Measurements from ENCODE around the gene RPL31.
"Not testable (repeated sequence)": the region's sequence is repeated elsewhere in the genome, so short reads cannot be mapped to it uniquely, and the experiment has no call there.

The RPL31 gene

DNA sequence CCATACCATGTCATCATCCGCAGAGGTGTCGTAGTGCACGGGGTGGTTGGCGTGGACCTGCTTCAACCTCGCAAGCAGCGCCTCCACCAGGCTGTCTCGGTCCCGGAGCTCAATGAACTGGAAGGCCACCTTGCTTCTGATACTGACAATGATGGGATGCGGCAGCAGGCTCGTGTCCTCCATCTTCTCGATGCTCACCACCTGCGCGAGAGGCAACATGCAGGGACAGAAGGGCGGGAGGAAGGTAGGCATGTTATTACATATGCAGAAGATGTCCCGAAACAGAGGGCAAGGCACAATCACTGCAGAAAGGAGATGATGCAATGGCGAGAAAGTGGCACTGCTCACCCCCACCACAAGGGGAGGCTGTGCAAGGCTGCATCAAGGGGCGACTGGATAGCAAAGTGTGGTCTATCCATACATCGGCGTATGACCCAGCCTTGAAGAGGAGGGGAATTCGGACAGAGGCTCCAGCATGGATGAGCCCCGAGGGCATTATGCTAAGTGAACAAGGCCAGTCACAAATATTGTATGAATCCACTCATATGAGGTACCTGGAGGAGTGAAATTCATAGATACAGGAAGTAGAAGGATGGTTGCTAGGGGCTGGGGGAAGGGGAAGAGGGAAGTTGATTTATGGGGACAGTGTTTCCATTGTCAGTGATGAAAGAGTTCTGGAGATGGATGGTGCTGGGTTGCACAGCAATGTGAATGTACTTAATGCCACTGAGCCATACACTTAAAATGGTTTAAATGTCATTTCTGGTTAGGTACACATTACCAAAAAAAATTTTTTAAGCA is 36.6 kb downstream of the RPL31 start:
- no peak overlapping the region for H3K4me3 ChIP-seq (ENCODE audit: low read length in 2 of 2)
- peaks cover 14 to 27% of the 10 kb centered on the region in 2 donors for H3K36me3 ChIP-seq (ENCODE audit: control insufficient read depth in 2 of 2, insufficient read depth in 2 of 2, low read length in 2 of 2)
- no peak overlapping the region for H3K27ac ChIP-seq (ENCODE audit: low read depth in 2 of 2, low read length in 2 of 2)
- no peak overlapping the region for H3K9ac ChIP-seq (ENCODE audit: low read depth in 1 of 2, low read length in 2 of 2)
- no peaks in the 10 kb centered on the region for H3K9me3 ChIP-seq (ENCODE audit: control insufficient read depth in 2 of 2, low read length in 2 of 2)
- no peaks in the 10 kb centered on the region for H3K4me1 ChIP-seq (ENCODE audit: control insufficient read depth in 2 of 2, insufficient read depth in 2 of 2, low read length in 2 of 2)
- no peaks in the 10 kb centered on the region for H3K27me3 ChIP-seq (ENCODE audit: control insufficient read depth in 2 of 2, insufficient read depth in 2 of 2, low read length in 2 of 2)

- H3K9ac ChIP-seq (ENCODE audit: low read depth in 1 of 2, low read length in 2 of 2) = no peak overlapping the region
- H3K27me3 ChIP-seq (ENCODE audit: control insufficient read depth in 2 of 2, insufficient read depth in 2 of 2, low read length in 2 of 2) = no peaks in the 10 kb centered on the region
- H3K9me3 ChIP-seq (ENCODE audit: control insufficient read depth in 2 of 2, low read length in 2 of 2) = no peaks in the 10 kb centered on the region
- H3K4me1 ChIP-seq (ENCODE audit: control insufficient read depth in 2 of 2, insufficient read depth in 2 of 2, low read length in 2 of 2) = no peaks in the 10 kb centered on the region
- no peak overlapping the region for H3K4me3 ChIP-seq (ENCODE audit: low read length in 2 of 2)
- no peak overlapping the region for H3K27ac ChIP-seq (ENCODE audit: low read depth in 2 of 2, low read length in 2 of 2)
- H3K36me3 ChIP-seq (ENCODE audit: control insufficient read depth in 2 of 2, insufficient read depth in 2 of 2, low read length in 2 of 2) = peaks cover 8 to 20% of the 10 kb centered on the region in 2 donors
Measured at GRCh38 chr2:101040072-101040471, 38.0 kb downstream of the RPL31 start.

GRCh38 chr2:101040761-101041160 is 38.7 kb downstream of the RPL31 start:
- Histone ChIP-seq H3K36me3 (ENCODE audit: control insufficient read depth in 2 of 2, insufficient read depth in 2 of 2, low read length in 2 of 2) (peaks cover 8 to 20% of the 10 kb centered on the region in 2 donors), H3K9ac (ENCODE audit: low read depth in 1 of 2, low read length in 2 of 2) (no peak overlapping the region), H3K4me1 (ENCODE audit: control insufficient read depth in 2 of 2, insufficient read depth in 2 of 2, low read length in 2 of 2) (no peaks in the 10 kb centered on the region), H3K27ac (ENCODE audit: low read depth in 2 of 2, low read length in 2 of 2) (no peak overlapping the region), H3K27me3 (ENCODE audit: control insufficient read depth in 2 of 2, insufficient read depth in 2 of 2, low read length in 2 of 2) (no peaks in the 10 kb centered on the region), H3K9me3 (ENCODE audit: control insufficient read depth in 2 of 2, low read length in 2 of 2) (no peaks in the 10 kb centered on the region), H3K4me3 (ENCODE audit: low read length in 2 of 2) (no peak overlapping the region)

DNA sequence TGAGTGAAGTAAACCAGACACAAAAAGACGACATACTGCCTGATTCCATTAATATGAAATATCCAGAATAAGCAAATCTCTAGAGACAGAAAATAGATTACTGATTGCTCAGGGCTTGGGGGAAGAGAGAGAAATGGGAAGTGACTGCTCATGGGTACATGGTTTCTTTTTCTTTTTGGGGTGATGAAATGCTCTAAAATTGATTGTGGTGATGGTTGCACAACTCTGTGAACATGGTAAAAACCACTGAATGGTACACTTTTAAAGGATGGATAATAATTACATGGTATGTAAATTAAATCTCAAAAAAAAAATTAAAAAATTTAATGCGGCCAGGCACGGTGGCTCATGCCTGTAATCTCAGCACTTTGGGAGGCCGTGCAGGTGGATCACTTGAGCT is 39.3 kb downstream of the RPL31 start:
- Histone ChIP-seq H3K9me3 (ENCODE audit: control insufficient read depth in 2 of 2, low read length in 2 of 2) (no peaks in the 10 kb centered on the region), H3K27ac (ENCODE audit: low read depth in 2 of 2, low read length in 2 of 2) (no peak overlapping the region), H3K36me3 (ENCODE audit: control insufficient read depth in 2 of 2, insufficient read depth in 2 of 2, low read length in 2 of 2) (peaks cover 8 to 20% of the 10 kb centered on the region in 2 donors), H3K4me3 (ENCODE audit: low read length in 2 of 2) (no peak overlapping the region), H3K27me3 (ENCODE audit: control insufficient read depth in 2 of 2, insufficient read depth in 2 of 2, low read length in 2 of 2) (no peaks in the 10 kb centered on the region), H3K9ac (ENCODE audit: low read depth in 1 of 2, low read length in 2 of 2) (no peak overlapping the region), H3K4me1 (ENCODE audit: control insufficient read depth in 2 of 2, insufficient read depth in 2 of 2, low read length in 2 of 2) (no peaks in the 10 kb centered on the region)

DNA sequence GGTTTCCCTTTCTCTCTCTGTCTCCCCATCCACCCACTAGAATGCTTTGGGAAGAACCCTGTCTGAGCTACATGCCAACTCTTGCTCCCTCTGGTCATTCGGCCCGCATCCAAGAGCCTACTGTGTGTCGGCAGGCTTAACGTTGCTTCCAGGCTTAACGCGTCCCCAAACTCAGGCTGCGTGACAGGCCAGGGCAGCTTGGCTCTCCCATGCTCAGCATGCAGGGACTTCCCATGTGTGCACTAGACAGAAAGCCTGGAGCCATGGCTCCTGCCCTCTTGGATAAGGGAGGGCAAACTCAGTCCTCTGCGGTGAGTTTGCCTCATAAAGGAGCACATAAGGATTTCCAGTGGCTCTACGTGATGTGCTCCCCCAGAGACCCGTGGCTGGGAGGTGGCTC is 43.2 kb downstream of the RPL31 start:
- H3K27me3 ChIP-seq (ENCODE audit: control insufficient read depth in 2 of 2, insufficient read depth in 2 of 2, low read length in 2 of 2) = no peaks in the 10 kb centered on the region
- H3K27ac ChIP-seq (ENCODE audit: low read depth in 2 of 2, low read length in 2 of 2) = no peak overlapping the region
- H3K4me3 ChIP-seq (ENCODE audit: low read length in 2 of 2) = no peak overlapping the region
- H3K4me1 ChIP-seq (ENCODE audit: control insufficient read depth in 2 of 2, insufficient read depth in 2 of 2, low read length in 2 of 2) = no peaks in the 10 kb centered on the region
- H3K9ac ChIP-seq (ENCODE audit: low read depth in 1 of 2, low read length in 2 of 2) = no peak overlapping the region
- H3K36me3 ChIP-seq (ENCODE audit: control insufficient read depth in 2 of 2, insufficient read depth in 2 of 2, low read length in 2 of 2) = no peaks in the 10 kb centered on the region
- H3K9me3 ChIP-seq (ENCODE audit: control insufficient read depth in 2 of 2, low read length in 2 of 2) = no peaks in the 10 kb centered on the region

DNA sequence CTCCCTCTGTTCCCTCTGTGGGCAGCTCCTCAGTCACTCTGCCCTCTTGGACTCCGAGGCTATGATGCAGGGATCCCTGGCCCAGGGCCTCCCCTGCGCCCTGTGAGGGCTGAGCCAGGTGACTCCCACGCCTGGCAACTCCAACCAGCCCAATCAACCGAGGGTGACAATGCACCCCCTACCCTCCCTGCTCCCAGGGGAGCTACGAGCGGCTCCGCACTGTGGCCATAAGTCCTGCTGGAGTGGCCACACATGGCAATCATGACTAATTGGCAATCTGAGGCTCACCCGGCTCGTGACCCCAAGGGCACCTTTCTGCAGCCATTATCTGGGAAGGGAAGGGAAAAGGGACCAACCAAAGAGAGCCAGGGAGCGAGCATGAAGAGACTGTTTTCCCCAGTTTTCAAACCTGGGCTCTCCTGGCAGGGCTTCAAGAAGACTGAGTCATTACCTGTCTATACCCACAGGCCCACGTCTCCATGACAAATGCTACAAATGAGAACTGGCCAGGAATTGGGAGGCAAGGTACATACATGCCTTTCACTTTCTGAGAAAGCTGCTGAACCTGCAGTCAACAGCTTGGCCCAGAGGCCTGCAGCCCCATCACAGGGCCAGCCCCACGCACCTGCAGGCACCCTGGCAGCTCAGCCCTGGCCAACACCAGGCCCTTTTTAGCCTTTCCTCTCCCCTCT is 45.1 kb downstream of the RPL31 start:
- H3K4me1 ChIP-seq (ENCODE audit: control insufficient read depth in 2 of 2, insufficient read depth in 2 of 2, low read length in 2 of 2) = no peaks in the 10 kb centered on the region
- no peak overlapping the region for H3K9ac ChIP-seq (ENCODE audit: low read depth in 1 of 2, low read length in 2 of 2)

GRCh38 chr2:101047774-101048173 is 45.7 kb downstream of the RPL31 start:
- no peak overlapping the region for H3K9ac ChIP-seq (ENCODE audit: low read depth in 1 of 2, low read length in 2 of 2)
- no peak overlapping the region for H3K27ac ChIP-seq (ENCODE audit: low read depth in 2 of 2, low read length in 2 of 2)
- H3K36me3 ChIP-seq (ENCODE audit: control insufficient read depth in 2 of 2, insufficient read depth in 2 of 2, low read length in 2 of 2) = no peaks in the 10 kb centered on the region
- H3K9me3 ChIP-seq (ENCODE audit: control insufficient read depth in 2 of 2, low read length in 2 of 2) = no peaks in the 10 kb centered on the region
- no peaks in the 10 kb centered on the region for H3K4me1 ChIP-seq (ENCODE audit: control insufficient read depth in 2 of 2, insufficient read depth in 2 of 2, low read length in 2 of 2)
- H3K27me3 ChIP-seq (ENCODE audit: control insufficient read depth in 2 of 2, insufficient read depth in 2 of 2, low read length in 2 of 2) = no peaks in the 10 kb centered on the region
- H3K4me3 ChIP-seq (ENCODE audit: low read length in 2 of 2) = no peak overlapping the region

More for the DNA sequence above, 45.1 kb downstream of the RPL31 start:
- Histone ChIP-seq H3K27me3 (ENCODE audit: control insufficient read depth in 2 of 2, insufficient read depth in 2 of 2, low read length in 2 of 2) (no peaks in the 10 kb centered on the region), H3K4me3 (ENCODE audit: low read length in 2 of 2) (no peak overlapping the region), H3K27ac (ENCODE audit: low read depth in 2 of 2, low read length in 2 of 2) (no peak overlapping the region), H3K36me3 (ENCODE audit: control insufficient read depth in 2 of 2, insufficient read depth in 2 of 2, low read length in 2 of 2) (no peaks in the 10 kb centered on the region), H3K9me3 (ENCODE audit: control insufficient read depth in 2 of 2, low read length in 2 of 2) (no peaks in the 10 kb centered on the region)

- Histone ChIP-seq H3K9me3 (ENCODE audit: control insufficient read depth in 2 of 2, low read length in 2 of 2) (no peaks in the 10 kb centered on the region), H3K4me1 (ENCODE audit: control insufficient read depth in 2 of 2, insufficient read depth in 2 of 2, low read length in 2 of 2) (no peaks in the 10 kb centered on the region), H3K9ac (ENCODE audit: low read depth in 1 of 2, low read length in 2 of 2) (no peak overlapping the region), H3K4me3 (ENCODE audit: low read length in 2 of 2) (no peak overlapping the region), H3K27me3 (ENCODE audit: control insufficient read depth in 2 of 2, insufficient read depth in 2 of 2, low read length in 2 of 2) (no peaks in the 10 kb centered on the region), H3K36me3 (ENCODE audit: control insufficient read depth in 2 of 2, insufficient read depth in 2 of 2, low read length in 2 of 2) (no peaks in the 10 kb centered on the region), H3K27ac (ENCODE audit: low read depth in 2 of 2, low read length in 2 of 2) (no peak overlapping the region)
Measured at GRCh38 chr2:101048756-101049155, 46.7 kb downstream of the RPL31 start.

DNA sequence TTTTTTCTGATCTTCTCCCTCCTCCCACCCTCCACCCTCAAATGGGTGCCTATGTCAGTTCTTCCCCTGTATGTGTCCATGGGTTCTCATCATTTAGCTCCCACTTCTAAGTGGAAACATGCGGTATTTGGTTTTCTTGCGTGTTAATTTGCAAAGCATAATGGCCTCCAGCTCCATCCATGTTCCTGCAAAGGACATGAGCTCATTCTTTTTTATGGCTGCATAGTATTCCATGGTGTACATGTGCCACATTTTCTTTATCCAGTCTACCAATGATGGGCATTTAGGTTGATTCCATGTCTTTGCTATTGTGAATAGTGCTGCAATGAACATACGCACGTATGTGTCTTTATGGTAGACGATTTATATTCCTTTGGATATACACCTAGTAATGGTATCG is 48.8 kb downstream of the RPL31 start:
- not testable (repeated sequence) for H3K4me1 ChIP-seq (ENCODE audit: control insufficient read depth in 2 of 2, insufficient read depth in 2 of 2, low read length in 2 of 2); H3K9ac ChIP-seq (ENCODE audit: low read depth in 1 of 2, low read length in 2 of 2); H3K27me3 ChIP-seq (ENCODE audit: control insufficient read depth in 2 of 2, insufficient read depth in 2 of 2, low read length in 2 of 2); H3K4me3 ChIP-seq (ENCODE audit: low read length in 2 of 2); H3K9me3 ChIP-seq (ENCODE audit: control insufficient read depth in 2 of 2, low read length in 2 of 2); H3K36me3 ChIP-seq (ENCODE audit: control insufficient read depth in 2 of 2, insufficient read depth in 2 of 2, low read length in 2 of 2); H3K27ac ChIP-seq (ENCODE audit: low read depth in 2 of 2, low read length in 2 of 2)

- Histone ChIP-seq H3K36me3 (ENCODE audit: control insufficient read depth in 2 of 2, insufficient read depth in 2 of 2, low read length in 2 of 2) (no peaks in the 10 kb centered on the region), H3K27ac (ENCODE audit: low read depth in 2 of 2, low read length in 2 of 2) (no peak overlapping the region), H3K9me3 (ENCODE audit: control insufficient read depth in 2 of 2, low read length in 2 of 2) (no peaks in the 10 kb centered on the region), H3K4me1 (ENCODE audit: control insufficient read depth in 2 of 2, insufficient read depth in 2 of 2, low read length in 2 of 2) (no peaks in the 10 kb centered on the region), H3K27me3 (ENCODE audit: control insufficient read depth in 2 of 2, insufficient read depth in 2 of 2, low read length in 2 of 2) (no peaks in the 10 kb centered on the region), H3K4me3 (ENCODE audit: low read length in 2 of 2) (no peak overlapping the region), H3K9ac (ENCODE audit: low read depth in 1 of 2, low read length in 2 of 2) (no peak overlapping the region)
Measured at GRCh38 chr2:101052147-101052546, 50.1 kb downstream of the RPL31 start.
